Ramos (cell line): ENCODE measurements around the gene UBIAD1.

Experiments used
- in situ Hi-C: fragments of 300-500 bp; cut with MboI; formaldehyde crosslinking; loops from one replicate; pipeline ENCODE4 v1.14.3; 2022; ENCODE audit warnings: low sequenced_read_pairs; ENCODE audit not compliant: unreplicated experiment

UBIAD1 gene

DNA sequence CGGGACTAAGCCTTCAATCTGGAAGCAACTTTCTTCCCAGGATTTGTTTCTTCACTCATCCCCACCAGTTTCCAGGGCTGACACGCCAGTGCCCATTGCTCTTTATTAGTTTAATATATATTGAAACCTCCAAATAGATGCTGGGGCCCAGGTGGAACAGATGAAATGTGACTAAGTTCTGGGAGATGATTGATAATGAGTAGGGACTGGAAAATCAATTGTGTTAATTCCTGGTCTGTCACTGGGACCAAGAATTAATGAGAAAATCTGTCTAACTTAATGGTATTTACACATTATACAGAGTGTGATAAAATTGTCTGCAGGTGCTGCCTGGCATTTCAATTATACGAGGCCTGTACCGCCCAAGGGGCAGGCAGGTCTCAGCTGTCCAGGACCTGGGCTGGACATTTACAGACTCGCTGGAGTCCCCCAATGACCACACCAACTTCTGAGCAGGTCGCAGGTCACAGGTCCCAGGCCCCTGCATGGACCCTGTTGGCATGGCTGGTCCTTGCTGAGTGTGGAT, 35.8 kb downstream of the UBIAD1 start:
- in situ Hi-C loops: no loop called here

DNA sequence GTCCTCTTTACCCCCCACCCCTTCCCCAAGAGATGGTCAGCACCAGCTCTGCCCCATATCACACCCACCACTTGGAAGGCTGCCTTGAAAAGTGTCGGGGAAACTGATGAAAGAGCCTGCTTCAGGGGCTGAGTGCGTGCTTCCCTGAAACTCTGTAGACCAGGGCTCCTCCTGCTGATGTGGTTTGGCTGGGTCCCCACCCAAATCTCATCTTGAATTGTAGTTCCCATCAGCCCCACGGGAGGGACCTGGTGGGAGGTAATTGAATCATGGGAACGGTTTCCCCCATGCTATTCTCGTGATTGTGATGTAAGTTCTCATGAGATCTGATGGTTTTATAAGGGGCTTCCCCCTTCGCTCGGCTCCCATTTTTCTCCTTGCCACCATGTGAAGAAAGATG, 36.4 kb downstream of the UBIAD1 start:
- in situ Hi-C loops: no loop called here

DNA sequence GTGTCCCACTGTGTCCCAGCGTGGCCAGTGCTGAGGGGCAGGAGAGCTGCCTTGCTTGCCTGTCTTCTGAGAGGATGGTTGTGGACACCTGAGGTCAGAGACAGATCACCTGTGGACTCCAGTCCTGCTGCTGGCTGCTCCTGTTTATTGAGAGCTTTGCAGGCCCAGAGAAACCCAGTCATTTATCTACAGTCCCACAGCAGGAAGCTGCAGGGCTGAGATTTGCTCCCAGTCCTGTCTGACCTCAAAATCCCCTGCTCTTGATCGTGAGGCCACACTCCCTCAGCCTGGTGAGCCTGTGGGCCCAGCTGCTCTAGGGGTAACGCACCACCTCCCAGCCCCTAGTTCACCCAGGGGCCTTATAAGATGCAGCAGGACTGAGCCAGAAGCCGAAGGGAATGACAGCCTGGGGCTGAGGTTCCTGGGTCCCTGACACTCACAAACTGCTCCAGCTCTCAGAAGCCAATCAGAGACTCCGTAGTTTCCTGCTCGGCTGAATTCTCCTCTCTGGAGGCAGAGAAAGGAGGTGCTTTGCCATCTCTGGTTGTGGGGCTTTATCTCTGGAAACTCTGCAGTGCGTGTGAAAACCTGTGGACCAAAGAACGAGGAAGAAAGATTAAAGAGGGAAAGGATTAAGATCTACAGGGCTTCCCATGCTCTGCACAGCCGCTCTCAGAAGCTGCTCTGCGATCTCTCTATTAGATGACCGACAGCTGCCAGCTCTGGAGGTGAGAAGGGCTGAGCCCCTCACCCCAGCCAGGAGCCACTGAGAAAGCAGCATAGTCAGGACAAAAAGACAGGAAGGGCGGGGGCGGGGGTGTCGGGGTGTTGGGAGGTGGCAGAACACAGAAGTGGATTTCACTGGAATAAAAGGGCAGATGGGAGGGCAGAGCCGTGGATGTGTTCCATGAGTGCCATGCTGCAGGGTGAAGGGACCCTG, 39.1 kb downstream of the UBIAD1 start:
- in situ Hi-C loops: no loop called here

DNA sequence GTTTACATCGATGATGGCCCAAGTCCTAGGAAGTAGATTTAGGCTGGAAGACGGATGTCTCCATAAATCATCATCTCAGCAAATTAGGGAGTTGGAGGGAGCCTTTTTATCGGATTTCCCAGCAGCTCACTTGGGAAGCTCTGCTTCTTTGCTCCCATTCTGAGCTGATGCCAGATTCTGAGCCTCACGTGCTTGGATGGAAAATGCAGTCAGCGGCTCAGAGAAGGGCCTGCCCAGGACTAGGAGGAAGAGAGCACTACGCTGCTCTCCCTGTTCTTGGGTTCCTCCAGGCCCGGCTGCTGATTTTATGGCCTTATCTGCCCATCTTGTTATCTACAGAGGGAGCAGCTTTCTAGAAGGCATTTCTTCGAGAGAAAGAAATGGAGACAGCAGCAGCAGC, 42.0 kb downstream of the UBIAD1 start:
- in situ Hi-C loops: no loop called here

DNA sequence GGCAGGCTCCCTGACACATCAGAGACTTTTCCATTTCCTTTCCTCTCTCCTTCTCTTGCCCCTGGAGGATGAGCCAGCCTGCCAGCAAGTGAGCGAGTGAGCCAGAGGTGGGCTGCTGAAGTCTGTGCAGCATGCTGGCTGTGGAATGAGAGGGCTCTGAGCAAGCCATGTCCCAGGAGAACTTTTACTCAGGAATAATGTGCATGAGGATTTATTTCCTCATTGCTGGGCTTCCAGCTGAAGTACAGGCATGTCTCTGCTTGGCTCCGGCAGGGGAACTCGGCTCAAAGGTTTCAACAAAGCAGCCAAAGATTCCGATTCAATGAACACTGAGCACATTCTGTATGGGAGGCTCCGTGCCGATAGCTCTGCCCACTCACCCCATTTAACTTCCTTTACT, 43.7 kb downstream of the UBIAD1 start:
- in situ Hi-C loops: no loop called here

DNA sequence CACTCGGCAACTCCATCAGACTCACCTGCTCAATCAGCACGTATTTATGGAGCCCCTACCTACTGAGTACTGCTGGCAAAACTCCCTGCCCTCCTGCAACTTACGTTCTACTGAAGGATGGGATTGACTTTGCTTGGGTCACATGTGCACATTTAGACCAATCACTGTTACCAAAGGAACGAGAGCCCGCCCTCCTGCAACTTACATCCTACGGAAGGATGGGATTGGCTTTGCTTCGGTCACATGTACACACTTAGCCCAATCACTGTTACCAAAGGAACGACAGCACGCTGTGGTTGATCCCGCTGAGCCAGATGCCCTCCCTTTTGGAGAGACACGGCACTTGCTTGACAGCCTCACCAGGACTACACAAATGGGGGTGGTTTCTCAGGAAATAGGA, 46.0 kb downstream of the UBIAD1 start:
- in situ Hi-C loops: no loop called here

DNA sequence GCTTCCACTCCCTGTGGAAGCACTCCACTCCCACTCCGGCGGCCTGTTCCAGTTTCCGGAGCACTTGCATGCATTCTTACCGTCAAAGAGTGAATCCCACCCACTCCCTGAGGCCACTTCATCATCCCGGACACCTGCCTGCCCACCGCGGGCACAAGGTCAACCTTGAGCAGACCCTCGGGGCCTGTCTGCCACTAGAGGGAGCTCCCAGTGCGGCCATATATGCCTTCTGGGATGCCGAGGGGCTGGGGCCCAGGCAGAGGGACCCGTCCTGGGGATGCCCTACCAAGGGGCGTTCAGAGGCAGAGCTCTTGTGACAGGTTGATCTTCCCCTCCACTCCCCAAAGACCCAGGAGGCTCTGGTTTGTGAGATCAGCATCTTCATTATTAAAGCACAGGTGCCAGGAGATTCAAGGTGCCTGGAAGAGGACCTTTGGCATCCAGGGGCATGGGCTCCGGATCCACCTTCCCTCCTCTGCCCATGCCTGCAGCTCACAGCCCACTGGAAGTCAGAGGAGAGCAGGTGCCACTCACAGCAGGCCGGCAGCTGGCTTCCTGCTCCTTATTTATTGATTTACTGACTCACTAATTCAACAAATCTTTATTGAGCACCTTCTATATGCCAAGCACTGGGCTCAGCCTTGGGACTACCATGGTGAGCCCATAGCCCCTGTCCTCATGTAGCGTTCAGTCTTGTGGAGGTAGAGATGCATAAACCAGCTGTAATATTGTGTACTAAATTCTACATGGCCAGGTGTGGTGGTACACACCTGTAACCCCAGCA, 47.3 kb downstream of the UBIAD1 start:
- in situ Hi-C loops: loop anchor here (5.0 kb wide), 1 partner anchor 322 kb away; no protein-coding TSS in a partner anchor

DNA sequence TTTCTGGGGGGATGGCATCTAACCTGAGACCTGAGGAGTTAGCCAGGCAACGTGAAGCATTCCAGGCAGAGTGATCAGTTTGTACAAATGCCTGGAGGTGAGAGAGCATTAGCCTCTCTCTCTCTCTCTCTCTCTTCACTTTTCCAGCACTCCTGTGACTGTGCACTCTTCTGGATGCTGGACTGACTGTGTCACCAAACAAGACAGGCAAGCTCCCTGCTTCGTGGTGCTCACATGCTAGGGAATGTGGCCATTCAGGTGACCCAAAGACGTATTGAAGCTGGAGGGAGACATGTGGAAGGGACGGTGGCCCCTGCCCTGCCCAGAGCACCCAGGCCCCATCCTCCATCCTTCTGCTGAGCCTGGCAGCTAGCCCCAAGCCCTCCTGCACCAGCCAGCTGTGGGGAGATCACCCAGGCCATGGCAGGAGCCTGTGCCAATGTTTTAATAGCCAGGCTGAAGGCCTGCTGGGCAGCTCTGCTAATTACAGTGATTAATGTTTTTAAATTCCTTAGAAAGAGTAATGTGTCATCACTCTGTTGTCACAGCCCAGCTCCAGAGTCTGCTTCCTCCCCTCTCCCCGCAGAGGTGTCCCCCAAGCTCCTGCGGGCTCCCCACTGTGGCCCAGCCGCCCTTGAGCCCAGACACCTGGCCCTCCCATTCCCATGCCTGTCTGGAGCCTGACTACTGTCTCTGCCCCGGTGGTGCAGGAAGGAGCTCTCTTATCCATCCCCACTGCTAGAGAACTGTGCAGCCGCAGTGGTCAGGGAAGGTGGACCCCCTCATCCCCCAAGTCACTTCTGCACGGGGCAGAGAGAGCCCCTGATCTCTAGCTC, 48.9 kb downstream of the UBIAD1 start:
- in situ Hi-C loops: loop anchor here (5.0 kb wide), 1 partner anchor 320 kb away; no protein-coding TSS in a partner anchor

DNA sequence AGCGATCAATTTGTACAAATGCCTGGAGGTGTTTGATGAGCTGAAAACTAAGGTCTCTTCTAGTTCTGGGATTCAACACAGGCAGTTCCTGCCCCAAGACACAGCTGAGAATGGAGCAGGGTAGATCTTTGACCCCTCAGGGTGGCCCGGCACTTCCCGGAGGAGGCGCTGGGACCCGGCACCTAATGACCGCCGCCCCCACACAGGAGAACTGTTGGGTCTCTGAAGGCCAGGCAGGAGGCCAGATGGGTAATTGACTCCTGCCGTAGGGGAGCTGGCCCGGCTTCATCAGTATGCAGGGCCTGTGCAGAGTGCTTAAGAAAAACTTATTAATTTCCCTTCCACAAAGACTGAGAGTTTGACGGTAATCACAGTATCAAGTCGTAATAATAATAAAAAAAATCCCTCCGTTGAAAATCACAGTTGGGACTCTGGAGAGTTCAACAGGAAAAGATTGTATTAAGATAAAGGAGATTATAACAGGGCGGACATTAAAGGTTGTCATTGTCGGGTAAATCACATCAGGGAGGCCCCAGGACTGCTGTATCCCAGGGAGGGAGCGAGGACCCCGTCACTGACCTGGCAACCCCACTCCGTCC, 51.7 kb downstream of the UBIAD1 start:
- in situ Hi-C loops: loop anchor here (5.0 kb wide), 1 partner anchor 318 kb away; no protein-coding TSS in a partner anchor

DNA sequence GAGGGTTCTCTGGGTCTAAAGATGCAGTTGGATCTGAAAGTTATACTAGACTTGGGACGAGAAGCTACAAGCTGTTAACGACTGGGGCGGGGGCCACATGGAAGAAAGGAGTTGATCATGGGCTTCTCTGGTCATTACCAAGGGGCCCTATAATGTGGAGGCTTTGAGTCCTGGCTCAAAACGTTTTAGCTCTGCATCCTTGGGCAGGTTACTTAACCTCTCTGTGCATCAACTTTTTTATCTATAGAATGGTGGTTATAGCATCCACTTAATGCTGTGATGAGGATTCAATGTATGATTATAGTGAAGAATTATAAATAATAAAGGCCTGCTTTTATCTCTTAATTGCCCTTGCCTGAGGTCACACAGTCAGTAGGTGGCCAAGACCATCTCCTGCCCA, 53.1 kb downstream of the UBIAD1 start:
- in situ Hi-C loops: no loop called here

DNA sequence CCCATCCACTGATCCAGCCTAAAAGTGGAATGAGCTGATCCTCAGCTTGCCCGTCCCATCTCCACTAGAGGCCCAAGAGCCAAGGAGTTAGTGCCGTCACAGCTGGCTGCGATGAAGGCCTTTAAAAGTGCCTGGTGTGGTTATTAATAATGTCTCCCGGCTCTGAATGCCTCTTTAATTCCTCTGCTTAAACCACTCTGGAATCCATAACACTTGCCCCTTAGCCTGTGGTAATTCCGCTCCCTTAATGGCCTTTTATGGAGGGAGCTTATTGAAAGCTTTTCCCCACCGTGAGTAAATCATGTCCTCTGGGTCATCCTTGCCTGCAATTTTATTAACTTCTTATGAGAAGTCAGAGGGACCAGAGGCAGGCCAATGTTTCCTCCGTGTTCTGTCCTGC, 55.4 kb downstream of the UBIAD1 start:
- in situ Hi-C loops: no loop called here

DNA sequence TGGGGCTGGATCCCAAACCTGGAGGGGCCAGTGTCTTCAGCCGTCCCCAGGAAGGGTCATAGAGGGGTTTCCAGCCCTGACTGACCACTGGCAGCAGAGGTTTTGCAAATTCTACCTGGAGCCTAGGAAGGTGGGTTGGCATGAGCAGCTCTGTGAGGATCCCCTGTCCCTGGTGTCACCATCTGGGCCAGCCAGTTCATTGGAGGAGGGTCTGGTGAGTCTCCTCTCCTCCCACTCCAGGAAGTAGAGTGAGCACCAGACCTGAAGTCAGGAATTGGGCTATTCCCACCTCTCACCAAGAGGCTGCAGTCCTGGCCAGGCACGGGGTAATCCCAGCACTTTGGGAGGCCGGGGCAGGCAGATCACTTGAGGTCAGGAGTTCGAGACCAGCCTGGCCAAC, 57.4 kb downstream of the UBIAD1 start:
- in situ Hi-C loops: no loop called here

DNA sequence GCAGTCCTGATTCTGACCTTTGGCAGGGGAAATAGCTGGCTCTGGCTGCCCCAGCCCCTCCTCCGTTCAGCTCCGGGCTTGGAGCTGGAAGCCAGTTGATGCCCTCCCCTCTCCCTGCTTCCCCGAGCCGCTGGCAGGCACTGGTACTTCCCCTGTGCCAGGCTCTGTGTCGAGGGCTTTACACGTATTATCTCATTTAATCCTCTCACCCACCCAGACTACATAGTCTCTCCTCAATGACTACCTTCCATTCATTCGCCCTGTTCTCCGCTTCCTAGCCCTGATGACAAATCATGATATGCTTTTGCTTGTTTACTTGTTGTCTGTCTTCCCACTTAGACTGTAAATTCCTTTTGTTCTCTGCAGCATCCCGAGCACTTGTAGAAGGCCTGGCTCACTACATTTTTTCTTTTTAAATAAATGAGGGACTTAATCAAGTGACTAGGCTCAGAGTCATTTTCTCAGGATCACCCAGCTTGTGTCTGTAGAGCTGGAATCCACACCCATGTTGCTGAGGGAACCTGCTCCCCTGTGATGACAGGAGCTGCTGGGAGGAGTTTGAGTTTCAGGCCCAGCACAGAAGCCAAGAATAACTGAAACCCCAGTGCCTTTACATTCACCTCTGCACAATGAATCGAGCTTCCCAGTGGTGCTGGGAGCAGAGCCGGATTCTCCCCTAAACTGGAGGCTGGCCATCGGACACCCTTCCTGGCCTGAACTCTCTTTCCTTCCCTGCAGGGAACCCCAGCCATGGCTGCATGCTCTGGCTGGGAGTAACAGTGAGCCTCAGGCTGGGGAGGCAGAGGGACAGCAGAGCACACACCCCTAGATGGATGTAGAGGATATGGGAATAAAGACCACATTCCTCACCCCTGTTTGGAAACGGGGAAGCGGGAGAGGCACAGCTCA, 58.3 kb downstream of the UBIAD1 start:
- in situ Hi-C loops: no loop called here

DNA sequence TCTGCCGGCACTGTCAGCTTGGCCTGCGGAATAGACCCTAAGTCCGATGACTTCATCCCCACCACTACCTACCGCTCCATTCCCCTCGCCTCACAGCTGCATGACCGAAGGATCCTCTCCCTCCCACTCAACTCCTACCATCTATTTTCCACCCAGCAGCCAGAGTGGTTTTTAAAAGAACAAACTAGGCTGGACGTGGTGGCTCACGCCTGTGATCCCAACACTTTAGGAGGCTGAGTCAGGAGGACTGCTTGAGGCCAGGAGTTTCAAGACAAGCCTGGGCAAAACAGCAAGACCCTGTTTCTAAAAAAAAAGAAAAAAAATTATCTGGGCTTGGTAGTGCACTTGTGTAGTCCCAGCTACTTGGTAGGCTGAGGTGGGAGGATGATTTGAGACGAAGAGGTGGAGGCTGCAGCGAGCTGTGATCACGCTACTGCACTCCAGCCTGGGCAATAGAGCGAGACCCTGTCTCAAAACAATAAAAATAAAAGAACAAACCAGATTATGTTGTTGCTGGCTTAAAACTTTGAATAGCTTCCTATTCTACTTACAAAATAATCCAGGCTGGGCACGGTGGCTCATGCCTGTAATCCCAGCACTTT, 59.0 kb downstream of the UBIAD1 start:
- in situ Hi-C loops: no loop called here

DNA sequence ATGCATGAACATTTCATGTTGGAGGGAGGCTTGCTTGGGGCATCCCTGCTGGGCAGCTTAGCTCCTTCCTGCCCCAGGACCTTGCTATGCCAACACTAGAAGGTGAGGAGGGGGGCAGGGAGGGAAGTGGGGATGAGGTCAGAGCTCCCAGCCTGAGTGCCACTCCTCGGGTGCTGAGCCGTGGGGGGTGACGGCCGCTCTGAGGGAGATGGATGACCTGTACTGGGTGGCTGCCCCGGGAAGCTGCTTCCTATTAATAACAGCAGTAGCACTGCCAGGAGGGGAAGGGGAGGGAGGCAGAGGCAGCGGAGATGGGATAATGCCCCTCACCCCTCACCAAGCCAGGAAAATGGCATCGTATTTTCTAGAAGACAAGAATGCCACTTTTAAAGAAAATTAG, 60.6 kb downstream of the UBIAD1 start:
- in situ Hi-C loops: no loop called here

DNA sequence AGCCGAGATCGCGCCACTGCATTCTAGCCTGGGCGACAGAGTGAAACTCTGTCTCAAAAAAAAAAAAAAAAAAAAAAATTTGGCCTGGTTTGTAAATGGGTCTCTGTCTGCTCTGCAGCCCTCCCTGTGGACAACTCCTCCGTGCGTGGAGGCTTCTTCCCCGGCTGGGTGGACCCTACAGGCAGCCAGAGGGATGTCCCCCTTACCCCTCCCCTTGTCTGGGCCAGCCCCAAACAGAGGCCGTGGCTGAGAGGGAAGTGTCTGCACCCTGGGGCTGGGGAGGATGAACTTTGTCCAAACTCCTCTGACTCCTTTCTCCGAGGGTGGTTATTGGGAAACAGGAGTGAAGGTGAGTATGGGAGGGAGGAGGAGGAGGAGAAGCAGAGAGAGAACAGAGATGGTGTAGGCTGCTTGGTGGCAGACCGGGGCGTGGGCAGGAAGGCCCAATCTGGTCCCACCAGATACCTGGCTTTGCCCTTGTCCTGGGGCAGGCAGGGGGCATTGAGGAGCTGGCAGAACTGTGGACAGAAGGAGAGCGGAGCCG, 61.3 kb downstream of the UBIAD1 start:
- in situ Hi-C loops: no loop called here

DNA sequence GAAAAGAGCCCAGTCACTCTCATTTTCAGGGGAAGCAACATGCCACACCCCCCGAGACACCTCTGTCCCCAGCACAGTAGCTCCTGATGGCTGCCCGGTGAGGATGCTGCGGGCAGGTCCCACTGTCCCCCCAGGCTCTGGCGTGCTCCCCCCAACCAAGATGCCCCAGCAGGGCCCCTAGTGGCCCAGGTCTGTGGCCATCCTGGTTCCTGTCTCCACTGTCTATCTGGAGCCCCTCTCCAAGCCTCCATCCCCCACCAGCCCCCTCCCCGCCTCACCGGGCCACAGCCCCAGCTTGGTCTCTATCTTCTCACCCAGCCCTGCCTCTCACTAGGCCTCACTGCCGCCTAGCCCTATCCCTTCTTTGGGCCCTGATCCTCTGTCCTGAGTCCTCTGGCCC, 61.8 kb downstream of the UBIAD1 start:
- in situ Hi-C loops: no loop called here

DNA sequence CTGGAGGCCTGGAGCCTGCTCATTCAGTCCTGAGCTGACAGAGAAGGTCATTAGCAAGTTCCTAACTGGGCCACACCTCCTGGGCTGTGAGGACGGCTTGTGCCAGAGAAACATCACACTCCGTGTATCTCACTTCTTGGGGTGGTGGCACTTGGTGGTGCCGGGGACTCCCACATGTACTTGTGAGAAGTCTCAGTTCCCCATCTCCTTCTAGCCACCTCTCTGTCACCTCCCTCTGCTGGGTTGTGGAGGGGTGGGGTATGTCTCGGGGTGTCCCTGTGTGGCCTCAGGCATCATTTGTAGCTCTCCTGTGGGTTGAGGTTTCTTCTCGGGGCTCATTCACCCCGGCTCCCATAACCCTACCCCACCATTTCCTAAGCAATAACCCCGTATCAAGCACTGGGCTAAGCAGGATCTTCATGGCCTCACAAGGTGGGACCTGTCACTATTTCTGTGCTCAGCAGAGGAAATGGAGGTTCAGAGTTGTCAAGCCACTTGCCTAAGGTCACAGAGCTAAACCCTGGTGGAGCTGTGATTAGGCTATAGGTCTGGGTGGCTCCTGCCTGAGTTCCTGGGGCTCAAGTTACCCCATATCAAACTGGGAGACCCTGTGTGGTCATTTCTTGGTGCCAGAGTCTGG, 62.5 kb downstream of the UBIAD1 start:
- in situ Hi-C loops: no loop called here
